Measurements from ENCODE around the gene CLCN5.

CLCN5 gene

DNA sequence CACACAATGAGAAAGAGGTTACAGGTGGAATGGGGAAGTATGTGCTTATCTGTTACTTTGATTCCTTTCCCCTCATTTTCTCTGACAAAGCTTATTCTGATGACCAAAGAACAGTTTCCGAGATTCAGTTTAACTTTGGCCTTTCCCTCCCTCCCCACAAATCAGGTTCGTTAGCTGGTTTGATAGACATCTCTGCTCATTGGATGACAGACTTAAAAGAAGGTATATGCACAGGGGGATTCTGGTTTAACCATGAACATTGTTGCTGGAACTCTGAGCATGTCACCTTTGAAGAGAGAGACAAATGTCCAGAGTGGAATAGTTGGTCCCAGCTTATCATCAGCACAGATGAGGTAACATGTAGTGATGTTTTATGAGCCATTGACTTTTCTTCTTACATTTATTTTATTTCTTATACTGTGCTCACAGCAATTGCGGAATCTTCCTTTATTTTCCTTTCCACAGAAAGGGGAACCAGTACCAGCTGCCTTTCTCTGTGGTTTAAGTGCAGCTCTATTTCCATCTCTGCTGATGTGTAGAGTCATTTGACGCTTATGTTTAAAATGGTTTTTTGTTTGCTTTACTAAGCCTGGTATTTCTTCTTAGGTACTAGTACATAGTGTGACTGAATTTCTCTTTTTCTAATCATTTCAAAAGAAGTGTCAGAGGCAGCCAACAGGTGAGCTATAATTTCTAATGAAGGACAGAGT is 153.4 kb downstream of the CLCN5 start:
- H3K27ac ChIP-seq = no peak overlapping the region
- no peak for TF ChIP-seq ZFX (IDR thresholded peaks at IDR 0.05; ENCODE audit: borderline replicate concordance)
- TF ChIP-seq, protein P1, sequence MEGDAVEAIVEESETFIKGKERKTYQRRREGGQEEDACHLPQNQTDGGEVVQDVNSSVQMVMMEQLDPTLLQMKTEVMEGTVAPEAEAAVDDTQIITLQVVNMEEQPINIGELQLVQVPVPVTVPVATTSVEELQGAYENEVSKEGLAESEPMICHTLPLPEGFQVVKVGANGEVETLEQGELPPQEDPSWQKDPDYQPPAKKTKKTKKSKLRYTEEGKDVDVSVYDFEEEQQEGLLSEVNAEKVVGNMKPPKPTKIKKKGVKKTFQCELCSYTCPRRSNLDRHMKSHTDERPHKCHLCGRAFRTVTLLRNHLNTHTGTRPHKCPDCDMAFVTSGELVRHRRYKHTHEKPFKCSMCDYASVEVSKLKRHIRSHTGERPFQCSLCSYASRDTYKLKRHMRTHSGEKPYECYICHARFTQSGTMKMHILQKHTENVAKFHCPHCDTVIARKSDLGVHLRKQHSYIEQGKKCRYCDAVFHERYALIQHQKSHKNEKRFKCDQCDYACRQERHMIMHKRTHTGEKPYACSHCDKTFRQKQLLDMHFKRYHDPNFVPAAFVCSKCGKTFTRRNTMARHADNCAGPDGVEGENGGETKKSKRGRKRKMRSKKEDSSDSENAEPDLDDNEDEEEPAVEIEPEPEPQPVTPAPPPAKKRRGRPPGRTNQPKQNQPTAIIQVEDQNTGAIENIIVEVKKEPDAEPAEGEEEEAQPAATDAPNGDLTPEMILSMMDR (IDR thresholded peaks at IDR 0.05) = no peak

DNA sequence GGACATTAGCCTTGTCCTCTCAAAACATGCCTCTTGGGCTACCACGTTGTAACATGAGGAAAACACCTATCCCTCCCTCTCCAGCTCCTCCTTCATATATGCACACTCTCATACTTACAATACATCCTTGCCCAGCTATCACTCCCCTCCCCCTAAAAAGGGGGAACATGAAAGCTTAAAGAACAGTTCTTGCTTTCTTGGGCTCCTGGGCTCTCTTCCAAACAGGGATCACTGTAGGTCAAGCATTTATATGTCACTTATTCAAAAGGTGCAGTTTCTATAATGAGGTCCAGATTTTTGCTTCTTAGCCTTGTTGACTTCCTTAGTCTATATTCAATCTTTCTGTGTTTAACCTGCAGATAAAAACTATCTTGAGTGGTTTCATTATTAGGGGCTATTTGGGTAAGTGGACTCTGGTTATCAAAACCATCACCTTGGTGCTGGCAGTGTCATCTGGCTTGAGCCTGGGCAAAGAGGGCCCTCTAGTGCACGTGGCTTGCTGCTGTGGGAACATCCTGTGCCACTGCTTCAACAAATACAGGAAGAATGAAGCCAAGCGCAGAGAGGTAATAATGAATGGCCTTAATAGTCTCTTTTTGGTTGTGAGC is 159.0 kb downstream of the CLCN5 start:
- TF ChIP-seq, protein P1 (IDR thresholded peaks at IDR 0.05) = peak; percentile 56
- no peak for TF ChIP-seq ZFX (IDR thresholded peaks at IDR 0.05; ENCODE audit: borderline replicate concordance)
- no peak overlapping the region for H3K27ac ChIP-seq

DNA sequence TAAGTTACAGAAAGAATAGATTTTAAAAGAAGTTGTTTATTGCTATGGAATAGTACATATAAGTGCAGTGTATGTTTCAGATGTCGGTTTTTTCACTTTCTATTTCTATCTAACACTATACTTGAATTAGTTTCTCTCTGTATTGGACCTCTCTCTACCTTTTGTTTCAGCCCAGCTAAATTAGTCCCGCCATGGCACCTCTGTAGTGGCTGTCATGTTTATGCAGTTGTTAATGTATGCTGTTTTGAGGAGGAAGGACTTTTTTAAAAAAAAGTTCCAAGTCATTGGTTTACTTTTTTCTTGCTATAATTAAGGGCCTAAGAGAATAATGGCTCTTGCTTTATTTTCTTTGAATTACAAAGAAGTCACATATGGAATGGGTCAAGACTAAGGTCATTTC is 160.3 kb downstream of the CLCN5 start:
- no peak for TF ChIP-seq ZFX (IDR thresholded peaks at IDR 0.05; ENCODE audit: borderline replicate concordance)
- TF ChIP-seq, protein P1 (IDR thresholded peaks at IDR 0.05) = no peak

DNA sequence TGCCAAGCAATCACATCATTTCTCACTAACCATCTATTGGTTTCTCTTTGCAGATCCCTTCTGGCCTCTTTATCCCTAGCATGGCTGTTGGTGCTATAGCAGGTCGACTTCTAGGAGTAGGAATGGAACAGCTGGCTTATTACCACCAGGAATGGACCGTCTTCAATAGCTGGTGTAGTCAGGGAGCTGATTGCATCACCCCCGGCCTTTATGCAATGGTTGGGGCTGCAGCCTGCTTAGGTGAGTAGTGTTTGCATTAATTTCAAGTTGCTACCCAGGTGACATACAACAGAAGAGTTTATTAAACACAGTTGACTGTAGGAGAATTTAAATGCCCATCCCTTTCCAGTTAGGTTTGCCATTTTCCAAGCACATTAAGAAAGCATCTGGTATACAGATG is 166.2 kb downstream of the CLCN5 start:
- TF ChIP-seq ZFX (IDR thresholded peaks at IDR 0.05; ENCODE audit: borderline replicate concordance) = no peak
- TF ChIP-seq, protein P1 (IDR thresholded peaks at IDR 0.05) = no peak
- no peak overlapping the region for H3K27ac ChIP-seq

More for the DNA sequence above, 160.3 kb downstream of the CLCN5 start:
- no peak overlapping the region for H3K27ac ChIP-seq

DNA sequence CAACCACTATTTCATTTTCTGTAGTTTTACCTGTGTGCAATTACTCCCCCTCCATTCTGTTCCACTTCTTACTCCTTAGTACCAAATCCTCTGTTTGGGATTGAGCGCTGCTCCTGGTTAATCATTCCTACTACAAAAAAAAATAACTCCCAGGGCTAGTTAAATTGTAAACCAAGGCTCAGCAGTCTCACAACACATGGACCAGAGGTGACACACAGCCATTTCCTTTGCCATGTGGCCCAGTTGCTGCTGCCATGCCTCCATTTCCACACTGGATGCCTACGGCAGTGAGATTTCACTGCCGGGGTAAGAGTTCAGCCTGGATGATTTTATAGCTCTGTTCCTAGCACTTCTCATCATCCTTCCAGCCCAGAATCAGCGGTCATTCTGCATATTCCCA is 171.2 kb downstream of the CLCN5 start:
- TF ChIP-seq, protein P1 (IDR thresholded peaks at IDR 0.05) = no peak
- no peak for TF ChIP-seq ZFX (IDR thresholded peaks at IDR 0.05; ENCODE audit: borderline replicate concordance)

DNA sequence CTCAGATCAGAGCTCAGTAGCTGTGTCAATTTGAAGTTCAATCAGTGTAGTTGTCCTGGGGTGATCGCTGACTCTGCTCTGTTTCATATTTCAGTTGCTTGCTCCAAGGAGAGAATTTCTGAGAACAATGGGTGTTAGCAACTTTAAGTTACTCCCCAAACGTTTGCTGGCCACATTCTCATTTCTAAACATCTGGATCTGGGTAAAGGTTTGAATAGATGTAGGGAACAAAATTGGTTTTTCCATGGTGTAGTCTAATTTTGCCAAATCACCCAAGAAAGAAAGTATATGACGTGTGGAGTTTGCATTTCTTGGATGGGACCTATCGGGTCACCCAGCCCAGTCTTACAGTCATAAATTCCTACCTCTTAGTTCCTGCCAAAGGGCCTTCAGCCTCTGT is 174.7 kb downstream of the CLCN5 start:
- TF ChIP-seq, protein P1 (IDR thresholded peaks at IDR 0.05) = no peak
- no peak for TF ChIP-seq ZFX (IDR thresholded peaks at IDR 0.05; ENCODE audit: borderline replicate concordance)

More for the DNA sequence above, 171.2 kb downstream of the CLCN5 start:
- no peak overlapping the region for H3K27ac ChIP-seq

DNA sequence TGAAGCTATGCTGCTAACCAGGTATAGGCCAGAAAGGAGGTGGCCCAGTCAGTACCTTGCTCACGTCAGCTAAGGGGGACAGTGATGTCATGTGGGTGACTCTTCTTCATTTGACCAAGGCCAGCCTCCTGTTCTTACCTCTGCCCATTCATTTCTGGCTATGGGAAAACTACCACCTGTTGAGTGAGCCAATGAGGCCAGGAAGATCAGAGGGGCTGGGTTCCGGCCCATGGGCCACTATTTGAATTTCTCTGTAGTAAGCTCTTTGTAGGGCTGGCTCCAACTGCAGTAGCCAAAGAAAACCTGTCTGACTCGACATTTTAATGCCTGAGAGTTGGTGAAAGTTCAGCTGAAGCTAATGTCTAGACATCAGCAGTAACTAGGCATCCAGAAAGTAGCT is 175.8 kb downstream of the CLCN5 start:
- no peak overlapping the region for H3K27ac ChIP-seq
- TF ChIP-seq ZFX (IDR thresholded peaks at IDR 0.05; ENCODE audit: borderline replicate concordance) = no peak
- TF ChIP-seq, protein P1 (IDR thresholded peaks at IDR 0.05) = no peak

More for the DNA sequence above, 174.7 kb downstream of the CLCN5 start:
- no peak overlapping the region for H3K27ac ChIP-seq

All from 22Rv1 (cell line).